ENCODE data around the gene S100A14. TPM values are rescaled to one million over a fixed set of nuclear protein-coding genes. Genes with fewer than 3 reads are reported as not detected.

Gene S100A14
- total RNA-seq, 1 experiment from 2014 or later: 252 TPM

- CTCF ChIA-PET: interaction anchor here (0.7 to 3.7 kb wide), 8 partner anchors 33 to 333 kb away, joined by 3 to 35 read pairs (median 10); partner anchors contain the start of genes CHTOP, S100A1 and S100A13
- intact Hi-C loops (cut with micrococcal nuclease): no loop called here
- TF ChIP-seq EZH2phosphoT487 (IDR thresholded peaks at IDR 0.05; ENCODE audit: borderline replicate concordance): no peak
- TF ChIP-seq CEBPB (IDR thresholded peaks at IDR 0.05; ENCODE audit: low read depth): no peak
- TF ChIP-seq EGR1 (IDR thresholded peaks at IDR 0.05; ENCODE audit: low read depth): no peak
- no peak for TF ChIP-seq SRF (IDR thresholded peaks at IDR 0.05; ENCODE audit: low read depth)
- TF ChIP-seq ZFX (IDR thresholded peaks at IDR 0.05): no peak
- no peak for TF ChIP-seq ZBTB33 (IDR thresholded peaks at IDR 0.05; ENCODE audit: extremely low read depth, insufficient replicate concordance, low read length)
- TF ChIP-seq CTCF (IDR thresholded peaks at IDR 0.05 in 2 of 3, conservative IDR thresholded peaks at IDR 0.05 in 1 of 3; ENCODE audit: borderline replicate concordance in 1 of 3, insufficient read depth in 1 of 3, low read depth in 2 of 3, low read length in 2 of 3): no peak
These were observed 45.3 kb downstream of the S100A14 start for GRCh38 chr1:153570874-153571273.

More at GRCh38 chr1:153570874-153571273, 45.3 kb downstream of the S100A14 start:
- POLR2A ChIA-PET: interaction anchor here (0.7 to 4.2 kb wide), 4 partner anchors 37 to 60 kb away, joined by 3 to 38 read pairs (median 4); partner anchors contain the start of genes S100A14 and S100A6
- Histone ChIP-seq H2AFZ (ENCODE audit: low read depth, low read length, poor library complexity, severe bottlenecking) (no peak overlapping the region), H3K79me2 (ENCODE audit: insufficient read depth, low read length) (no peaks in the 10 kb centered on the region), H3K9ac (ENCODE audit: low read length) (no peak overlapping the region), H3K4me3 (replicated peaks in 1 of 2; ENCODE audit: low read depth in 1 of 2, low read length in 2 of 2) (no peak overlapping the region), H3K4me1 (ENCODE audit: control insufficient read depth in 1 of 2, insufficient read depth in 2 of 2, low read length in 2 of 2) (peaks cover 46 to 62% of the 10 kb centered on the region in 2 experiments), H3K27me3 (ENCODE audit: insufficient read depth, low read length) (no peaks in the 10 kb centered on the region), H4K20me1 (ENCODE audit: insufficient read depth) (no peaks in the 10 kb centered on the region), H3K27ac (ENCODE audit: low read depth, low read length) (no peak overlapping the region), H3K9me3 (ENCODE audit: control insufficient read depth in 1 of 2, insufficient read depth in 1 of 2, low read depth in 1 of 2, low read length in 2 of 2) (no peaks in the 10 kb centered on the region), H3K9me2 (ENCODE audit: insufficient read depth) (no peaks in the 10 kb centered on the region), H3K4me2 (ENCODE audit: low read length) (no peak overlapping the region), H3K36me3 (ENCODE audit: control insufficient read depth in 1 of 2, insufficient read depth in 2 of 2, low read length in 2 of 2) (no peaks in the 10 kb centered on the region)
- ATAC-seq (no peak), DNase-seq (ENCODE audit: low read depth, low spot score) (no peak)
- RAD21 ChIA-PET (ENCODE audit: low non-redundant PET in 1 of 2, low total read pairs in 2 of 2, uncharacterized antibody in 2 of 2, unreplicated experiment in 2 of 2): interaction anchor here in 1 of 2 experiments (0.7 kb wide), 1 partner anchor 43 kb away, joined by 8 read pairs; no protein-coding TSS in a partner anchor
- BruUV-seq (replicated peaks): no TSS peak

Data from HCT116 (cell line).